ENCODE measurements around the gene MAP2K7. TPM values are rescaled to one million over a fixed set of nuclear protein-coding genes. Genes with fewer than 3 reads are reported as not detected.

Gene MAP2K7
- total and polyA plus RNA-seq, 2 of the 4 experiments (the other 2 are of a cell fraction), result 4.1 to 15.6 TPM

- Histone ChIP-seq H3K9ac (ENCODE audit: low read depth, low read length) (no peak overlapping the region), H3K23ac (ENCODE audit: low read depth, low read length) (no peak overlapping the region), H3K27me3 (ENCODE audit: control insufficient read depth, insufficient read depth, low read length) (no peaks in the 10 kb centered on the region), H3K4me3 (ENCODE audit: insufficient read depth, low read depth, low read length) (no peak overlapping the region), H3K4ac (ENCODE audit: low read depth, low read length) (no peak overlapping the region), H3K14ac (replicated peaks; ENCODE audit: low read depth, low read length) (no peak overlapping the region), H2AFZ (replicated peaks; ENCODE audit: low read length, poor library complexity) (no peak overlapping the region), H3K18ac (ENCODE audit: low read depth, low read length) (no peak overlapping the region), H3K4me1 (ENCODE audit: control insufficient read depth, insufficient read depth, low read length) (peaks cover 7% of the 10 kb centered on the region), H4K20me1 (ENCODE audit: insufficient read depth, low read length) (peaks cover 8% of the 10 kb centered on the region), H4K91ac (ENCODE audit: insufficient read depth, low read depth, low read length) (no peak overlapping the region), H3K56ac (ENCODE audit: extremely low read depth, insufficient read depth, low read length) (no peak overlapping the region), H3K27ac (ENCODE audit: insufficient read depth, low read length) (no peak overlapping the region), H4K5ac (ENCODE audit: low read depth, low read length) (no peak overlapping the region), H3K9me1 (ENCODE audit: insufficient read depth, low read length) (peaks cover 10% of the 10 kb centered on the region), H3K9me3 (ENCODE audit: control insufficient read depth, insufficient read depth, low read length) (no peaks in the 10 kb centered on the region), H2BK5ac (ENCODE audit: low read depth, low read length, poor library complexity, severe bottlenecking) (no peak overlapping the region), H2AK5ac (ENCODE audit: low read depth, low read length) (no peak overlapping the region), H4K8ac (ENCODE audit: low read depth in 2 of 2, low read length in 2 of 2) (no peak overlapping the region), H2BK15ac (ENCODE audit: low read depth, low read length) (no peak overlapping the region), H3K4me2 (ENCODE audit: low read depth, low read length) (no peak overlapping the region), H2BK120ac (ENCODE audit: low read depth, low read length) (no peak overlapping the region), H2BK20ac (ENCODE audit: low read depth, low read length) (no peak overlapping the region), H3K36me3 (ENCODE audit: control insufficient read depth, insufficient read depth, low read length) (peaks cover 16% of the 10 kb centered on the region), H3K79me1 (ENCODE audit: low read depth in 1 of 2, low read length in 2 of 2) (peaks cover 9 to 21% of the 10 kb centered on the region in 2 experiments; a peak in 3 of 4 replicates), H2AK9ac (replicated peaks; ENCODE audit: low read depth, low read length, poor library complexity) (no peak overlapping the region)
- ATAC-seq (ENCODE audit: low read depth) (no peak), DNase-seq (no peak)
- dilution Hi-C loops (cut with HindIII; ENCODE audit: low sequenced_read_pairs, unreplicated experiment), result no loop called here
- WGBS, 2 experiments (ENCODE audit: extremely low coverage in 2 of 2, insufficient read length in 1 of 2), result 95% methylated on average over 21 of the region's 34 CpGs; no CpG with 5 or more reads in 1 of the 2 experiments
- BruUV-seq (replicated peaks), result no TSS peak
- intact Hi-C loops (cut with micrococcal nuclease), result no loop called here
- ChIA-PET CTCF (no interaction called here), POLR2A (ENCODE audit: unreplicated experiment) (interaction anchor here (0.5 to 0.7 kb wide), 2 partner anchors 14 to 21 kb away, joined by 3 to 9 read pairs; no protein-coding TSS in a partner anchor)
- in situ Hi-C loops (cut with MboI; ENCODE audit: low sequenced_read_pairs), result no loop called here
- TF ChIP-seq CTCF (conservative IDR thresholded peaks at IDR 0.05; ENCODE audit: low read depth, low read length), result no peak
- no peak for TF ChIP-seq MAFK (IDR thresholded peaks at IDR 0.05; ENCODE audit: low read depth, low read length)
- no peak for TF ChIP-seq BHLHE40 (IDR thresholded peaks at IDR 0.05; ENCODE audit: low read depth, low read length)
- TF ChIP-seq MAZ (IDR thresholded peaks at IDR 0.05; ENCODE audit: borderline replicate concordance, low read depth, low read length), result no peak
Observed at GRCh38 chr19:7899751-7900378, 3.8 kb upstream of the MAP2K7 start.
